IPS-18a (cell line): ENCODE measurements around the gene C19orf12.
"Not testable (repeated sequence)": the region's sequence is repeated elsewhere in the genome, so short reads cannot be mapped to it uniquely, and the experiment has no call there.

Source experiments
- H3K27ac ChIP-seq: one replicate; pipeline ENCODE4 v1.5.1; 2013; ENCODE audit warnings: low read length
- H3K27me3 ChIP-seq: one replicate; pipeline ENCODE4 v1.6.1; 2013; ENCODE audit warnings: mild to moderate bottlenecking, low read length; ENCODE audit not compliant: control insufficient read depth, insufficient read depth
- H3K36me3 ChIP-seq: one replicate; pipeline ENCODE4 v1.6.1; 2013; ENCODE audit warnings: low read depth, low read length; ENCODE audit not compliant: control insufficient read depth
- H3K4me1 ChIP-seq: one replicate; pipeline ENCODE4 v1.6.1; 2013; ENCODE audit warnings: low read depth, low read length; ENCODE audit not compliant: control insufficient read depth
- H3K4me3 ChIP-seq: one replicate; pipeline ENCODE4 v1.5.1; 2013; ENCODE audit warnings: low read length
- H3K9ac ChIP-seq: one replicate; pipeline ENCODE4 v1.6.1; 2013; ENCODE audit warnings: mild to moderate bottlenecking, low read length, moderate library complexity
- H3K9me3 ChIP-seq: one replicate; pipeline ENCODE4 v1.6.1; 2013; ENCODE audit warnings: low read depth, low read length; ENCODE audit not compliant: control insufficient read depth

Gene C19orf12

GRCh38 chr19:29724102-29724641 lies 9.1 kb upstream of the C19orf12 start:
- H3K4me1 ChIP-seq: peaks cover 4% of the 10 kb centered on the region
- H3K9me3 ChIP-seq: no peaks in the 10 kb centered on the region
- peaks cover 8% of the 10 kb centered on the region for H3K27me3 ChIP-seq
- H3K9ac ChIP-seq: peak overlapping the region; percentile 51
- no peak overlapping the region for H3K27ac ChIP-seq
- H3K4me3 ChIP-seq: peak overlapping the region; percentile 42
- no peaks in the 10 kb centered on the region for H3K36me3 ChIP-seq

GRCh38 chr19:29717051-29717450 lies 2.0 kb upstream of the C19orf12 start:
- Histone ChIP-seq H3K27ac (no peak overlapping the region), H3K9ac (no peak overlapping the region), H3K4me3 (no peak overlapping the region), H3K36me3 (no peaks in the 10 kb centered on the region), H3K27me3 (no peaks in the 10 kb centered on the region), H3K9me3 (no peaks in the 10 kb centered on the region), H3K4me1 (peaks cover 3% of the 10 kb centered on the region)

- no peaks in the 10 kb centered on the region for H3K9me3 ChIP-seq
- peak overlapping the region; percentile 76 for H3K9ac ChIP-seq
- no peaks in the 10 kb centered on the region for H3K36me3 ChIP-seq
- H3K4me3 ChIP-seq: peak overlapping the region; percentile 60
- no peak overlapping the region for H3K27ac ChIP-seq
- H3K4me1 ChIP-seq: peaks cover 3% of the 10 kb centered on the region
- no peaks in the 10 kb centered on the region for H3K27me3 ChIP-seq
Measured at GRCh38 chr19:29715701-29716581, 880 bp upstream of the C19orf12 start.

GRCh38 chr19:29714371-29714952 lies 599 bp downstream of the C19orf12 start:
- Histone ChIP-seq H3K9me3 (no peaks in the 10 kb centered on the region), H3K9ac (peak overlapping the region; percentile 76), H3K27ac (no peak overlapping the region), H3K4me3 (peak overlapping the region; percentile 60), H3K36me3 (no peaks in the 10 kb centered on the region), H3K4me1 (peaks cover 3% of the 10 kb centered on the region), H3K27me3 (no peaks in the 10 kb centered on the region)

- Histone ChIP-seq H3K27ac (no peak overlapping the region), H3K4me1 (peaks cover 3% of the 10 kb centered on the region), H3K9me3 (no peaks in the 10 kb centered on the region)
Measured at GRCh38 chr19:29712744-29713516, 2.1 kb downstream of the C19orf12 start.

GRCh38 chr19:29711584-29712132 lies 3.4 kb downstream of the C19orf12 start:
- H3K4me3 ChIP-seq: no peak overlapping the region
- no peak overlapping the region for H3K9ac ChIP-seq
- H3K4me1 ChIP-seq: peaks cover 3% of the 10 kb centered on the region

More at GRCh38 chr19:29712744-29713516, 2.1 kb downstream of the C19orf12 start:
- no peak overlapping the region for H3K9ac ChIP-seq
- no peaks in the 10 kb centered on the region for H3K36me3 ChIP-seq
- no peaks in the 10 kb centered on the region for H3K27me3 ChIP-seq
- no peak overlapping the region for H3K4me3 ChIP-seq

GRCh38 chr19:29709440-29709798 lies 5.6 kb downstream of the C19orf12 start:
- not testable (repeated sequence) for H3K9ac ChIP-seq, H3K4me1 ChIP-seq

More at GRCh38 chr19:29711584-29712132, 3.4 kb downstream of the C19orf12 start:
- H3K27me3 ChIP-seq: no peaks in the 10 kb centered on the region
- H3K27ac ChIP-seq: no peak overlapping the region
- H3K9me3 ChIP-seq: no peaks in the 10 kb centered on the region
- H3K36me3 ChIP-seq: no peaks in the 10 kb centered on the region

GRCh38 chr19:29708554-29709439 lies 6.3 kb downstream of the C19orf12 start:
- Histone ChIP-seq H3K4me3 (no peak overlapping the region), H3K9me3 (no peaks in the 10 kb centered on the region), H3K4me1 (no peaks in the 10 kb centered on the region), H3K27me3 (no peaks in the 10 kb centered on the region), H3K36me3 (no peaks in the 10 kb centered on the region), H3K27ac (no peak overlapping the region), H3K9ac (no peak overlapping the region)

More at GRCh38 chr19:29709440-29709798, 5.6 kb downstream of the C19orf12 start:
- H3K9me3 ChIP-seq, H3K27ac ChIP-seq, H3K4me3 ChIP-seq, H3K36me3 ChIP-seq, H3K27me3 ChIP-seq: not testable (repeated sequence)

- Histone ChIP-seq H3K36me3 (peaks cover 3% of the 10 kb centered on the region), H3K4me3 (no peak overlapping the region), H3K9me3 (no peaks in the 10 kb centered on the region), H3K9ac (no peak overlapping the region), H3K4me1 (no peaks in the 10 kb centered on the region), H3K27ac (no peak overlapping the region), H3K27me3 (no peaks in the 10 kb centered on the region)
Measured at GRCh38 chr19:29706635-29707034, 8.4 kb downstream of the C19orf12 start.

- Histone ChIP-seq H3K27me3 (no peaks in the 10 kb centered on the region), H3K4me3 (no peak overlapping the region), H3K4me1 (no peaks in the 10 kb centered on the region), H3K27ac (no peak overlapping the region), H3K9ac (no peak overlapping the region), H3K9me3 (no peaks in the 10 kb centered on the region), H3K36me3 (peaks cover 3% of the 10 kb centered on the region)
Measured at GRCh38 chr19:29705706-29706105, 9.4 kb downstream of the C19orf12 start.
